GM12872 (cell line): ENCODE results near the gene TMEM25.

Experiments used
- CTCF ChIP-seq: IDR thresholded peaks from 3 replicates; pipeline ENCODE4 v1.5.1; 2011; ENCODE audit warnings: low read depth, mild to moderate bottlenecking, low read length, moderate library complexity; ENCODE audit not compliant: insufficient read depth

Gene TMEM25

DNA sequence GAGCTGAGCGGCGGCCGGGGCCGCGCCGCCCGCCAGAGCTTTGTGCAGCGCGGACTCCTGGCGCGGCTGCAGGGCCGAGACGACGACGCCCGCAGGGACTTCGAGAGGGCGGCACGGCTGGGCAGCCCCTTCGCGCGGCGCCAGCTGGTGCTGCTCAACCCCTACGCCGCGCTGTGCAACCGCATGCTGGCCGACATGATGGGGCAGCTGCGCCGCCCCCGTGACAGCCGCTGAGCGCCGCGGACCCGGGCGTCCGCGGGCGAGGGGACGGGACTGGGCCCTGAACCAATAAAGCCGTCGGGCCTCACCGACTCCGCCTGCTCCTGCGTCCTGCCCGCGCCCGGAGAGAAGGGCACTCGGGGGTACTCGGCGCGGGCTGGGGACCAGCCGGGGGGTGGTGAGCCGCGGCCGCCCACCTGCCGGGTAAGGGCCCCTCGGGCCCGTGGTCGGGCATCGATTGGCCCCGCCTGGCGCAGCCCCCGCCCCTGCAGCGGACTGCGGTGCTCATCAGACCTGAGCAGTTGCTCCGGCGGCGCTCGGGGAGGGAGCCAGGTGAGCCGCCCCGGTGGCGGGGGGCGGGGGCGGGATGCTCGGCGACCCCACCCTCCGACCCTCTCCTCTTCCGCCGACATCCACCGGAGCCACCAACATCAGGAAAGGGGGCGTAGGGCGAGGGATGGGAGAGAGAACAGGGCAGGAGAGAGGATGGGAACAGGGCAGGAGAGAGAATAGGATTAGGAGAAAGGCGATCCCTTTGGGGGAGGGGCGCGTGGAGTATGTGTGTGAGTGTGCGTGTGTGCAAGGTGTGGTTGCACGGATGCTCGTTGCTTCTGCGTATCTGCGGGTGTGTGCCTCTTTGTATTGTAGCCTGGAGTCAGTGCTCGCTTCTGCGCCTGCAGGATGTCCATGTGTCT is at the start of gene TMEM25:
TMEM25 (plus strand) TSS at position 510 of the 914 bp plus-strand sequence. CDS start 610 bp downstream, outside the sequence.
- no peak for TF ChIP-seq CTCF

DNA sequence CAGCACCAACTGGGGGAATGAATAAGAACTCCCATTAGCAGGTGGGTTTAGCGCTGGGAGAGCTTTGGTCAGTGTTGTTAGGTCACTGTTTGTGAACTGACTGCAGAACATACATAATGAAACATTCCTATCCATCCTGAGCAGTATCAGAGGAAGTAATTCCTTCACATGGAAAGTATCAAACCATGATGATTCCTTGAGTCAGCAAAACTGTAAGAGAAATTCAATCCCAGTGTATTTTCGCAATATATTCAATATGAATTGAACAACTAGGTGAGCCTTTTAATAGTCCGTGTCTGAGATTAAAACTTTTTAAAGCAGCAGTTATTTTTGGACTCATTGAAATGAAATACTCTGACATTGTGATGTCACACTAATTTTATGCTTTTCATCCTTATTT is 46.6 kb upstream of the TMEM25 start:
- TF ChIP-seq CTCF, result no peak

DNA sequence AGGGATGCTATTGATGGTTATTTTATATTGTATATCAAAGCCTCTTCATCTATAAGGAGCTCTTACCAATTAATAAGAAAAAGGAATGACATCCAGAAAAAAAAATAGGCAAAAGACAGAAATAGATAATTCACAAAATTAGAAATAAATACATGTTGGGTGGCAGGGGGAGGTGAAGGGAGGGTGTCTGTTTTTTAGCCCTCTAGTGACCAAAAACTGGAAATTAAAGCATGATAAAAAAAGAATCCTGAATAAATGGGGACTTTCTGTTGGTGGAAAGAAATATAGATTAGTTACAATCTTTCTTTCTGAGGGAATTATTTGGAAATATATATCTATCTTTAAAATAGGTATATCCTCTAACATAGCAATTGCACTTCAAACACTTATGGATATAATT is 45.7 kb upstream of the TMEM25 start:
- TF ChIP-seq CTCF, result 0 out of 3 replicates have a peak, but pooled peaks have one; percentile 15

DNA sequence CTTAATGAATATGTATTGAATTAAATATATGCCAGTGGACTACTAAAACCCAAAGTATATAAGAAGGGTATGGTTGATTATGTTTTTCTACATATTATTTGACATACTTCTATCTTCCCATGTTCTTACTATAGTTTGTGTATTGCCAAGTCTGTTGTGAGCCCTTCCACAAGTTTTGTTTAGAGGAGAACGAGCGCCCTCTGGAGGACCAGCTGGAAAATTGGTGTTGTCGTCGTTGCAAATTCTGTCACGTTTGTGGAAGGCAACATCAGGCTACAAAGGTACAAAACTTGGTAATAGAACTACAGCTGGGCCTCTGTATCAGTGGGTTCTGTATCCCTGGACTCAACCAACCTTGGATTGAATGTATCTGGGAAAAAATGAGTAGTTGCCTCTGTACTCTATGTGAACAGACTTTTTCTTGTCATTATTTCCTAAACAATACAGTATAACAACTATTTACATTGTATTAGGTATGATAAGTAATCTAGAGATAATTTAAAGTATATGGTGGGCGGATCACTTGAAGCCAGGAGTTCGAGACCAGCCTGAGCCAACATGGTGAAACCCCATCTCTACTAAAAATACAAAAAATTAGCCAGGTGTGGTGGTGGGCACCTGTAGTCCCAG is 42.4 kb upstream of the TMEM25 start:
- peak; percentile 77 for TF ChIP-seq CTCF

DNA sequence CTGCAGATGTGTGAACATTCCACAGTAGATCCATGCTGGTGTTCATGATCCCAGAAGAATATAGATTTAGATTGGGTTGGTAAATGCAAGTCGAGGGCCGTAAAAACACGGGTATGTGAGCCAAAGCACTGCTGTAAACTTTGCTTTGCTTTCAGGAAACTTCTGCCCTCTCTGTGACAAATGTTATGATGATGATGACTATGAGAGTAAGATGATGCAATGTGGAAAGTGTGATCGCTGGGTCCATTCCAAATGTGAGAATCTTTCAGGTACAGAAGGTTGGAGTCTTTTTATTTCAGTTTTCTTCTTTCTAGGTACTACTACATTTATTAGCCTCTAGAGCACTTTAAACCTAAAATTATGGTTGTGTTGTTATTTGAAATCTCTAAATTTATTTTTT is 40.0 kb upstream of the TMEM25 start:
- no peak for TF ChIP-seq CTCF

- no peak for TF ChIP-seq CTCF
Measured at GRCh38 chr11:118497831-118498230, 33.2 kb upstream of the TMEM25 start.

GRCh38 chr11:118503216-118503615 is 27.8 kb upstream of the TMEM25 start:
- TF ChIP-seq CTCF, result no peak
